Neural cell (in vitro differentiated cells): Measurements from ENCODE around the gene TCOF1. TPM values are rescaled to one million over a fixed set of nuclear protein-coding genes. Genes with fewer than 3 reads are reported as not detected.

Experiments used
- H2AFZ ChIP-seq: fragments of 200-600, 300-800 bp; sonication (generic), shearing (Covaris generic); 2 replicates; pipeline ENCODE4 v1.6.0; 2014; ENCODE audit warnings: low read depth, mild to moderate bottlenecking, antibody characterized with exemption, low read length, moderate library complexity
- H3F3A ChIP-seq: fragments of 200-600 bp; shearing (Covaris generic); 2 replicates; pipeline ENCODE4 v1.6.1; 2016; ENCODE audit warnings: mild to moderate bottlenecking, moderate library complexity, mixed read lengths, antibody characterized with exemption, low read length; ENCODE audit not compliant: insufficient read depth, poor library complexity, severe bottlenecking
- H3K27ac ChIP-seq: fragments of 200-600, 300-800 bp; sonication (generic), shearing (Covaris generic); 2 replicates; pipeline ENCODE4 v1.5.1; 2014; ENCODE audit warnings: mild to moderate bottlenecking, low read length, moderate library complexity
- H3K27me3 ChIP-seq: fragments of 300-800, 200-600 bp; sonication (generic), shearing (Covaris generic); 2 replicates; pipeline ENCODE4 v1.6.0; 2014; ENCODE audit warnings: mild to moderate bottlenecking, low read depth, low read length, moderate library complexity; ENCODE audit not compliant: insufficient read depth
- H3K36me3 ChIP-seq: fragments of 300-800, 200-600 bp; sonication (generic), shearing (Covaris generic); 2 replicates; pipeline ENCODE4 v1.5.1; 2014; ENCODE audit warnings: mild to moderate bottlenecking, antibody characterized with exemption, low read length, moderate library complexity; ENCODE audit not compliant: insufficient read depth
- H3K4me2 ChIP-seq: fragments of 300-800, 200-600 bp; sonication (generic), shearing (Covaris generic); 2 replicates; pipeline ENCODE4 v1.6.0; 2014; ENCODE audit warnings: mild to moderate bottlenecking, low read length
- H3K4me3 ChIP-seq: fragments of 300-800, 200-600 bp; sonication (generic), shearing (Covaris generic); 2 replicates; pipeline ENCODE4 v1.5.1; 2014; ENCODE audit warnings: mild to moderate bottlenecking, low read length, moderate library complexity
- H3K79me2 ChIP-seq: fragments of 200-600 bp; shearing (Covaris generic); replicated peaks from 2 replicates; pipeline ENCODE4 v1.6.0; 2014; ENCODE audit warnings: mild to moderate bottlenecking, low read length, moderate library complexity; ENCODE audit not compliant: insufficient read depth
- H3K9ac ChIP-seq: fragments of 300-800, 200-600 bp; sonication (generic), shearing (Covaris generic); 2 replicates; pipeline ENCODE4 v1.6.1; 2016; ENCODE audit warnings: mild to moderate bottlenecking, low read length, mixed read lengths
- H3K9me2 ChIP-seq: fragments of 200-600 bp; shearing (Covaris generic); 2 replicates; pipeline ENCODE4 v1.6.1; 2016; ENCODE audit warnings: mild to moderate bottlenecking, low read length, mixed read lengths; ENCODE audit not compliant: insufficient read depth
- H3K9me3 ChIP-seq: fragments of 200-600, 300-800 bp; sonication (generic), shearing (Covaris generic); 2 replicates; pipeline ENCODE4 v1.6.1; 2016; ENCODE audit warnings: mild to moderate bottlenecking, mixed run types, low read length, moderate library complexity, mixed read lengths
- H4K20me1 ChIP-seq: fragments of 200-600 bp; shearing (Covaris generic); 2 replicates; pipeline ENCODE4 v1.6.1; 2016; ENCODE audit warnings: mild to moderate bottlenecking, mixed run types; ENCODE audit not compliant: insufficient read depth
- CTCF ChIP-seq: fragments of 450-650 bp; IDR thresholded peaks from 2 replicates; pipeline ENCODE4 v1.5.1; 2014; ENCODE audit warnings: antibody characterized with exemption, mild to moderate bottlenecking, moderate library complexity; ENCODE audit not compliant: poor library complexity, severe bottlenecking
- EP300 ChIP-seq: fragments of 450-650 bp; conservative IDR thresholded peaks from 2 replicates; pipeline ENCODE4 v1.6.1; 2014; ENCODE audit warnings: antibody characterized with exemption, mild to moderate bottlenecking, moderate library complexity; ENCODE audit not compliant: poor library complexity, severe bottlenecking
- EZH2 ChIP-seq: fragments of 200-600, 300-800 bp; shearing (Covaris generic), sonication (generic); IDR thresholded peaks from 2 replicates; pipeline ENCODE4 v1.6.1; 2014; ENCODE audit warnings: antibody characterized with exemption, low read length, borderline replicate concordance, mild to moderate bottlenecking; ENCODE audit not compliant: insufficient read depth, poor library complexity, severe bottlenecking
- MXI1 ChIP-seq: fragments of 450-650 bp; conservative IDR thresholded peaks from 2 replicates; pipeline ENCODE4 v1.6.1; 2014; ENCODE audit warnings: antibody characterized with exemption, mild to moderate bottlenecking; ENCODE audit not compliant: poor library complexity, severe bottlenecking
- POLR2AphosphoS5 ChIP-seq: IDR thresholded peaks from 2 replicates; pipeline ENCODE4 v1.6.1; 2012
- RAD21 ChIP-seq: fragments of 450-650 bp; conservative IDR thresholded peaks from 2 replicates; pipeline ENCODE4 v1.6.1; 2014; ENCODE audit warnings: antibody characterized with exemption, mild to moderate bottlenecking, moderate library complexity
- REST ChIP-seq: IDR thresholded peaks from 2 replicates; pipeline ENCODE4 v1.6.1; 2012; ENCODE audit warnings: borderline replicate concordance
- SMC3 ChIP-seq: fragments of 450-650 bp; conservative IDR thresholded peaks from 2 replicates; pipeline ENCODE4 v1.6.1; 2014; ENCODE audit warnings: antibody characterized with exemption, mild to moderate bottlenecking, moderate library complexity; ENCODE audit not compliant: poor library complexity
- TAF1 ChIP-seq: IDR thresholded peaks from 2 replicates; pipeline ENCODE4 v1.6.1; 2012; ENCODE audit warnings: low read depth
- polyA plus RNA-seq: library from polyadenylated mRNA; depleted of rRNA; stranded (reverse); fragments of >200 nt; gene quantifications from 2 replicates; pipeline ENCODE4 v1.2.3, GENCODE V29; 2014

Gene TCOF1
- polyA plus RNA-seq, 1 donor from 2014 or later = 6.5 TPM

DNA sequence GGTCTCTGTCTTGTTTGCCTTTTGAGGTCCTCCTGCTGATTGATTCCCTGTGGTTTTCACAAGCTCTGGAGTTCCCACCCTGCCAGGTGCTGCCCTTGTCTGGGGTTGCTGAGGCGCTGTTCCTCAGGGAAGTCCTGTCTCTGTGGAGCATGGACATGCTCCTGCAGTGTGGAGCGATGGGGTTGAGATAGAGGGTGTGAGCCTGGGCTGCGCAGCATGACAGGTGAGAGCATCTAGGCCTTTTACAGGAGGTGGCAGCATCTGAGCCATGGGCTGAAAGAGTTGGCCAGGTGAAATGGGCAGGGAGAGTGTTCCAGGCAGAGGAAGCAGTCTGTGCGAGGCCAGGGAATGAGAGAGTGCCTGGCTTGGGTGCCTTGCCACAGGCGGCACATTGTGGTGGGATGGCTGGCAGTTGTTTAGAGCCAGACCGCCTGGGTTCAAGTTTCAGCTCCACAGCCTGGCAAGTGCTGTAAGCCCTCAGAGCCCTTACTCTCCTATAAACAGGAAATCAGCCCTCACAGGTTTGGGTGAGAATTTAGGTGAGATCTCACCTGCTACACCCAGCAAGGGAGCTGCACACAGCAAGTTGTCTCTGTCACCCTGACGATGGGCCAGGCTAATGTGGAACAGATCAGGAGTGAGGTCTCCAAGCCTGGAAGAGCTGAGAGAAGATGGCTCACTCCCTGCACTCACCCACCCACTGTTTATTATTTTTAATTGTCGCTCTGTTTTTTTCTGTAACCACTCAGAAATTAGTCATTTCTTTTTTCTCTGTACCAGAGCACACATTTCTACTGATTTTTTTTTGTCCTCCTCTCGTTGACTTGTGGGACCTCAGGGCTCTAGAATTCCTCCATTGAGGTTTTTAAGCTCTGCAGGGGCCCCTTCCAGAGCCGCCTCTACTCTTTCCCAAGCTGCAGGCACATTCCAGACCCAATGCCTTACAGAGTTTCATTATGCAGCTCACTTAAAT lies 19.6 kb downstream of the TCOF1 start:
- H3K9ac ChIP-seq = no peak overlapping the region

More for the DNA sequence above, 19.6 kb downstream of the TCOF1 start:
- Histone ChIP-seq H3K79me2 (no peaks in the 10 kb centered on the region), H3K9me3 (no peaks in the 10 kb centered on the region), H3K36me3 (no peaks in the 10 kb centered on the region), H3K27ac (no peak overlapping the region), H3K4me3 (no peak overlapping the region), H3K4me2 (no peak overlapping the region), H4K20me1 (no peaks in the 10 kb centered on the region), H3K27me3 (no peaks in the 10 kb centered on the region), H3F3A (no peaks in the 10 kb centered on the region), H3K9me2 (no peaks in the 10 kb centered on the region), H2AFZ (no peak overlapping the region)
- TF ChIP-seq CTCF (no peak), EP300 (no peak), SMC3 (no peak), TAF1 (no peak), REST (no peak), EZH2 (no peak), MXI1 (no peak), POLR2AphosphoS5 (no peak), RAD21 (no peak)
